Transverse colon (tissue), 4 donors: ENCODE measurements around the gene SHC4.
A peak's percentile ranks its signal among the peaks of the same experiment; 100 is the strongest.

Source experiments
- CTCF ChIP-seq, 5 experiments: fragments of 200-600 bp in 3 of 5; fragments of 450-650 bp in 2 of 5; sonication (generic) in 3 of 5; IDR thresholded peaks; 1 replicate in 2 of 5; 2 replicates in 3 of 5; pipeline ENCODE4 v1.5.1; 2016 to 2017; ENCODE audit warnings: antibody characterized with exemption in 5 of 5, inconsistent platforms in 3 of 5, mild to moderate bottlenecking in 2 of 5, moderate library complexity in 1 of 5
- POLR2A ChIP-seq: fragments of 450-650 bp; IDR thresholded peaks from one replicate; pipeline ENCODE4 v1.6.1; 2016; ENCODE audit warnings: antibody characterized with exemption, mild to moderate bottlenecking, moderate library complexity
- POLR2AphosphoS5 ChIP-seq, 3 donors: sonication (generic); formaldehyde crosslinking; IDR thresholded peaks; one replicate each; pipeline ENCODE4 v1.6.1; 2016; ENCODE audit warnings: antibody characterized with exemption in 3 of 3

GRCh38 chr15:48800811-48801455 lies 162.8 kb downstream of the SHC4 start:
- peak; percentile 32 to 47 (median 36) for TF ChIP-seq CTCF (IDR thresholded peaks at IDR 0.05)
- TF ChIP-seq POLR2A: no peak
- TF ChIP-seq POLR2AphosphoS5 (IDR thresholded peaks at IDR 0.05): no peak
